GM10847 (cell line): Measurements from ENCODE around the gene ARFGAP1.

Experiments used
- POLR2A ChIP-seq: IDR thresholded peaks from 2 replicates; pipeline ENCODE4 v1.6.1; 2011; ENCODE audit not compliant: insufficient read length; ENCODE audit errors: extremely low read depth

Gene ARFGAP1

DNA sequence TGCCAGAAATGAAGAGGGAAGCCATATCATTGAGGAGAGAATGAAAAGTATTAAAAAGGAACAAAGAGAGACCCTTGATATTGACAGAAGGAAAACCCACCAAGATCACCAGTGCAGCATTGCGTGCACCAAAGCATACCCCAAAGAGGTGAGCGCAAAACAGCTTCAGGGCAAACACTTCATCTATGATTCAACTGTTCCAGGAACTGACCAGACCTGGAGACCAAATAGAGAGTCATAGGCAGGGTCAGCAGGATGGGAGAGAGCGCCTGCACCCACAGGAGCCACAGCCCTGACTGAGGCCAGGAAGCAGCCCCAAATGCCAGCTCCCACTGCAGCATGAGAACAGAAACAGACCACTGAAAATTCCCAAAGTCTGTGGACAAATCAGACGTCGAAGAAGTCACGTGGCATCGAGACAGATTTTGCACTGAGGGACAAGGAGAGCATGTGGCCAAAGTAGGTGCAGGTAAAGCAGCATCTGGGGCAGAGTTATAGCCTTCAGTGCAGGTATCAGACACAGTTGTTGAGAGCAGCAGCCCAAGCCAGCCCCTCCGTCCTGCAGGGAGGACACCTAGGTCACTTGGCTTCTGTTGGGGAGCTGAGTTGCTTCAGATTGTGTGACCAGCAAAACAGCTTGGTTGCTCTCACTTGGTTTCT is 59.3 kb downstream of the ARFGAP1 start:
- TF ChIP-seq POLR2A: no peak

DNA sequence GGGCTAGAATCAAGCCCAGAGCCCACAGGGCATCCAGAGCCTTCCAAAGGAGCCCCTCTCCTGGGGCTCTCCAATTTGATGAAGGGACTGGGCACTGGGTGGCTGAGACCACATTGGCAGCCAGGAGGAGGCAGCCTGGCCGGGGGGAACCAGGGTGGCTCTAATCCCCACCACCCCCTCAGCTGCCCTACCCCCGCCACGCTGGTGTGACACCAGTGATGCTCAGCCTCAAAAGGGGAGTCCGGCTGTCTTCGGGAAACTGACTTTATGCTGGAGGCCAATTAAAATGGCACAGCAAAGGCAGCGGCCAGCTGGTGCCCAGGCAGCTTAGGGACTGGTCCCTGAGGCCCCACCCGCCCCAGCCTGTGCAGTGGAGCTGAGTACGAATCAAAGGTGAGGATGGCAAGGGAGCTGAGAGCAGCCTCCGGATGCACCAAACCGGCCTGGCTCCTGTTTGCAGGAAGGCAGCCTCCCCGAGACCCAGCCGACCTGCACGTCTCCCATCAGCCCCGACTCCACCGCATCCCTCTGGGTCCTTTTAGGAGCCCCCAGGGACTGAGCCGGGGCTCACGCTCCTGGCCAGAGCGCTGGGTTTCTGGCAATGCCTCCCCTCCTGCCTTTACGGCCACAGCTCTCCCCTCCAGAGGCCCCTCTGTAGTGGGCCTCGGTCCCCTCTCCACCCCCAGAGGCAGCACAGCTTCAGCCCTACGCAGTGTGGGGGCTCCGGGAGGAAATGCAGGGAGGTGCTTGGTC is 60.1 kb downstream of the ARFGAP1 start:
- TF ChIP-seq POLR2A: no peak

DNA sequence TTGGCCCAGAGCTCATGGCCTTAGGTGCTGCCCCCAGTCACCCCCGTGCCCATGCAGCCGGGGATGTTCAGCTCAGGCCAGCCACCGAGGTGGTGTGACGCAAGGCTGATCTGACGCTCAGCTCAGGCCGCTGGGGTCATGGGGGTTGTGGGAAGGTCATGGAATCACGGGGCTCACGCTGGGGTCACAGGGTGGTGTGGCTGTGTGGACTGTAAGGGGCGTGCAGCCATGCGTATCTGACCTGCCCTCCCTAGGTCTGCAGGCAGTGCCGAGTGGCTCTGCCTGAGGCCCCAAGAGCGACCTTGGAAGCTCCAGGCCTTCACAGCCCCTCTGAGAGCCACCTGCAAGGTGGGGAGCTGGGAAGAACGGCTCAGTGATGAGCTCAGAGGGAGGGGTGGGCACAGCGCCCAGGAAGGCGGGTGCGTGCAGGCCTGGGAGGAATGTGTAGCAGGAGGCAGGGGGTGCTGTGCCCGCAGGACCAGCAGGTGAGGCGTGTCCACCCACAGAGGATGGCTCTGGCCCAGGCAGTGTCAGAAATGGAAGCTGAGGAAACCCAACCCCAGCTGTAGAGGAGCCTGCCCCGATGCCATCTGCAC is 60.7 kb downstream of the ARFGAP1 start:
- no peak for TF ChIP-seq POLR2A

DNA sequence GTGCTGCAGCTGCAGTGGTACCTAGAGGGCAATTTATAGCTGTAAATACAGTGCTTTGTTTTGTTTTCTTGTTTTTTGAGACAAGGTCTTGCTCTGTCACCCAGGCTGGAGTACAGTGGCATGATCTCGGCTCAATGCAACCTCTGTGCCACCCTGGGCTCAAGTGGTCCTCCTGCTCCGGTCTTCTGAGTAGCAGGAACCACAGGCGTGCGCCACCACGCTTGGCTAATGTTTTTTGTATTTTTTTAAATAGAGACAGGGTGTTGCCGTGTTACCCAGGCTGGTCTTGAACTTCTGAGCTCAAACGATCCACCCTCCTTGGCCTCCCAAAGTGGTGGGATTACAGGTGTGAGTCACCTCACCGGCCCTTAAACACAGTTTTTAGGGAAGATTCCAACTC is 61.7 kb downstream of the ARFGAP1 start:
- no peak for TF ChIP-seq POLR2A

DNA sequence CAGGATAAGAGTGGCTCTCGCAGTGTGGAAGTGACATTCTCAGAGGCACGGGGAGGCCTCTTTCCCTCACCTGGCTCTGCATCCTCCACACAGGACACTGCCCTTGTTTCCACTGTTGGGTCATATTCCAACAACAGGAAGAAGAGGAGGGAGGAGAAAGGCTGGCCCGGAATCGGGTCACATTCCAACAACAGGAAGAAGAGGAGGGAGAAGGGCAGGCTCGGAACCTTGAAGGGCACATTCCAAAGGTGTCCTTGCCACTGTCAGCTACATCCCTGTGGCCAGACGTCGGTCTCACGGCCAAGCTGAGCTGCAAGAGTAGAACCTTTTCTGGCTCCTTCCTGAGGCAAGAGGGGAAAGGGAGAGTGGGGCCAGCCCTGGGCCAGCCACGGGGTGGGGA is 63.1 kb downstream of the ARFGAP1 start:
- TF ChIP-seq POLR2A: no peak

DNA sequence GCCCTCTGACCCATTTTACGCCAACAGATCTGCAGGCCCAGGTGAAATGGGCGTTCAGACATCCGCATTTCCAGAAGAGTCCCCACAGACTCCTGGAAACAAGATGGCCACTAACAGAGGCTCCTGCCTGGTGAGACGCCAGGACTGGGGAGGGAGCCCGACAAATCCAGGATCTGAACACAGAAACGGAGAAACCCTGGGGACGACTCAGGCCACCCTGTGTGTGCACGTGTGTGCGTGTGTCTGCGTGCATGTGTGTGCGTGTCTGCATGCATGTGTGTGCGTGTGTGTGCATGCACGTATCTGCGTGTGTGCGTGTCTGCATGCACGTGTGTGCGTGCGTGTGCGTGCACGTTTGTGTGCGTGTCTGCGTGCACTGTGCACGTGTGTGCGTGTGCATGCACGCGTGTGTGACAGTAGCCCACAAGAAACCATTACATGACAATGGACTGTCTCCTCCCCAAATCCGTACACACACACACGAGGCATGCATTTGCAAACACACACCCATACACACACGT is 63.7 kb downstream of the ARFGAP1 start:
- TF ChIP-seq POLR2A: no peak

DNA sequence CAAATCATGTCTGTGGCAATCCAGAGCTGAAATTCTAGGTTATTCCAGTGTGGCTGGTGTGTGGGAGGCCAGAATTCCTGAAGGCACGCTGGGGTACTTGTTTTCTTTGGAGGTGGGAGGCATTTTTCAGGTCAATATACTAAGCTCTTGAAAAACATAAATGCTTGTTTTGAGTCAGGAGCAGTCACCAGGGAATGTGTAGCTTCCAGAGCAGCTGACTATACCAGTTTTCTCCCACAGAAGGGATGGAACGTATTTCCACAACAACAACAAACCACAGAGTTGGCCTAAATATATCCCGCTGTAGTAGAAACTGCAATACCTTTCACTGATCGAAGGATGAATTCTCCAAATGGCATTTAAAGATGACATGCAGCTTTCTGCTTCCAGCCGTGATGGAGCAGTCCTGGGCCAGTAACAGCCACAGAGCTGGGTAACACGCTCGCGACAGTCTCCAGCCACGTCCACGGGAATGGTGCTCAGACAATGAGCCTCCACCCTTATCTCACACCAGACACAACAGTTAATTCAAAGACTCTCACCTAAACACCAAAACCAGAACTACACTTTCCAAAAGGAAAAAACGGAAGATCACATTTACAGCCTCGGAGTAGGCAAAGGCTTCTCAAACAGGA is 65.3 kb downstream of the ARFGAP1 start:
- TF ChIP-seq POLR2A: no peak
